ENCODE measurements around the gene FASN.
"Not testable (repeated sequence)": the region's sequence is repeated elsewhere in the genome, so short reads cannot be mapped to it uniquely, and the experiment has no call there.

The FASN gene

DNA sequence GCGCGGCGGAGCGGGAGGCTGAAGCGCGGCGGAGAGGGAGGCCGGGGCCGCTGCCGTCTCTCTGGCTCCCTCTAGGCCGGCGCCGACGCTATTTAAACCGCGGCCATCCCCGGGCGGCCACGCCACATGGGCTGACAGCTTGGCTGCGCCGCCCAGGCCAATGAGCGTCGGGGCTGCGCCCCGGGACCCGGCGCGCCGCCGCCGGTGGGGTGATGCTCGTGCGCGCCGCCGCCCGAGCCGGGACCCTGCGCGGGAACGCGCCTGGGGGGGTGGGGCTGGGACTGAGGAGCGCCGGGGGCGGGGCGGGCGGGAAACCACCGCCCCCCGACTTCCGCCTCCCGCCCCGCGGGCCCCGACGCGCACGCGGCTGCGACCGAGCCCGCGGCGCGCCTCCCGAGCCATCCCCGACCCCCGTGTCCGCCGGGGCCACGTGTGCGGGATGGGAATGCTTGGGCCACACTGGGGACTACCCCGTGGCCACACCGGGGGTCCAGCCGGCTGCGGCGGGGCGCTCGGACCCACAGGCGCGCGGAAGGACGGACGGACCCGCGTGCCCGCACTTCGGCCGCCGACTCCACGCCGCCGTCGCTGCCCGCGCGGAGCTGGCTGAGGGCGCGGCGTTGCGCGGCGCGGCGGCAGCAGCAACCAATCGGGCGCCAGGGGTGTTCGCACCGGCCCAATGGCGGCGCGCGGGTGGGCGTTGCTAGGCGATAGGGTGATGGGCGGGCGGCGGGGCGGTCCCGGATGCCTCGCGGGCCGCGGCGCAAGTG, at the start of gene FASN:
Gene FASN (minus strand): TSS at position 68 of the 770 bp plus-strand sequence. CDS start 1,791 bp downstream, outside the sequence.
- peak; percentile 95 for DNase-seq

DNA sequence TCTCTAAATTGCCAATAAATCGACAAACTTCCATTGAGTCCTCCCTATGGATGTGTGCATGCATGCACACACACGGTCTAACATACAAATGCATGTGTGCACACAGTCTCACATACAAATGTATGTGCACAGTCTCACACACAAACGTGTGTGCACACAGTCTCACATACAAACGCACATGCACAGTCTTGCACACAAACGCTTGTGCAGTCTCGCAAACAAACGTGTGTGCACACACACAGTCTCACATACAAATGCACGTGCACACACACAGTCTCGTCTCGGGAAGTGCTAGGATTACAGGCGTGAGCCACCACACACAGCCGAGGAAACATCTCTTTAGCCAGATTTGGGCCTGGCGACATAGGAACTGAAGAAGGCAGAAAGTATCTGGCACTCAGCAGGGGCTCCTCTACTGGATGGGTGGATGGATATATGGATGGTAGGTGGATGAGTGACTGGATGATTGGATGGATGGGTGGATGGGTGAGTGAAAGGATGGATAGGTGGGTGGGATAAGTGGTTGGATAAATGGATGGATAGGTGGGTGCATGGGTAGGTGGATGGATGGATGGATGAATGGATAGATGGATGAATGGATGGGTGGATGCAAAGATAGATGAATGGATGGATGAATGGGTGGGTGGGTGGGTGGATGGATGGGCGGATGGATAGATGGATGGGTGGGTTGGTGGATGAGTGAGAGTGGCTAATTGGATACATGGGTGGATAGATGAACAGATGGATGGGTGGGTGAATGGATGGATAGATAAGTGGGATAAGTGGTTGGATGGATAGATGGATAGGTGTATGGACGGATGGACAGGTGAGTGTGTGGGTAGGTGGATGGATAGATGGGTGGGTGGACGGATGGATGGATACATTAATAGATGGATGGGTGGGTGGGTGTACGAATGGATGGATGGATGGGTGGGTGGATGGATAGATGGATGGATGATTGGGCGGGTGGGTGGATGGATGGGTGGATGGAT, 48.9 kb upstream of the FASN start:
- no peak for DNase-seq

DNA sequence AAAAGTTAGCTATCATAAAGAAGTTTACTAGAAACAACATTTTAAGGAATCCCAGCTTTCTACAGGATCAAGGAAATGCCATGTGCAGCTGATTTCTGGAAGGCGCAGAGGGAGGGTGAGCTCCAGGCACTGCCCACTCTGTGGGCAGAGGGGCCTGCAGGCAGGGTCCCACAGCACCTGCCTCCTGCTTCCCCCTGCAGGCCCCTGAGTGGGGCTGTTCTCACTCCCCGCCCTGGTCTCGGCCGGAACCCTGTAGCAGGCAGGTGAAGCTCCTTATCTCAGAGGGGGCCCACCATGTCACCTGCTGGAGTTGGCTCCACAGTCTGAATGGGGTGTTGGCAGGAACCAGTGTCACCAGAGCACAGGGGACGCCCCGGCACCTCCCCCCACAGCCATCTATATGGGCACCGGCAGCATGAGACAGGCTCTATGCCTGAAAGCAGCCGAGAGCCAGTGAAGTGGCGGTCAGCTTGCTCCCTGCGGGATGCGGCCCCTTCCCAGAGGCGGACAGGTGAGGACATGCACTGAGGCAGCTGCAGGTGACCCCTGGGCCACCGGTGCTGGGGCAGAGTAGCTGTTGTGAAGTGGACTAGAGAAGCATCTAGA, 47.6 kb upstream of the FASN start:
- no peak for DNase-seq

DNA sequence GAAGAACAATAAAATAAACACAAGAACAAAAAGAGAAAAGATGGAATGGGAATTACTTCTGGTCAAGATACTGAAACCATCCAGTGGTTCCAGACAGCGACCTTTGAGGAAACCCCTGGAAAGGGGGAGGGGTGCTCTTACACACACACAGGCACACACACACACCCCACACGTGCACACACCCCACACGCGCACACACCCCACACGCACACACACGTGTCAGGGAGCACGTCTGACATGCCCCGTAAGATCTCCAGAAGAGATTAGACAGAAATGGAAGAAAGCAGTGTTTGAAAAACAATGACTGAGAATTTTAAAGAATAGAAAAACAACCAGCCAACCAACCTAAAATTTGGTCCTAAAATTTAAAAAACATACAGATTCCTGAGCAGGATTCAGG, 45.3 kb upstream of the FASN start:
- DNase-seq = no peak

- DNase-seq = not testable (repeated sequence)
These were observed 41.9 kb upstream of the FASN start for GRCh38 chr17:82139961-82140360.

DNA sequence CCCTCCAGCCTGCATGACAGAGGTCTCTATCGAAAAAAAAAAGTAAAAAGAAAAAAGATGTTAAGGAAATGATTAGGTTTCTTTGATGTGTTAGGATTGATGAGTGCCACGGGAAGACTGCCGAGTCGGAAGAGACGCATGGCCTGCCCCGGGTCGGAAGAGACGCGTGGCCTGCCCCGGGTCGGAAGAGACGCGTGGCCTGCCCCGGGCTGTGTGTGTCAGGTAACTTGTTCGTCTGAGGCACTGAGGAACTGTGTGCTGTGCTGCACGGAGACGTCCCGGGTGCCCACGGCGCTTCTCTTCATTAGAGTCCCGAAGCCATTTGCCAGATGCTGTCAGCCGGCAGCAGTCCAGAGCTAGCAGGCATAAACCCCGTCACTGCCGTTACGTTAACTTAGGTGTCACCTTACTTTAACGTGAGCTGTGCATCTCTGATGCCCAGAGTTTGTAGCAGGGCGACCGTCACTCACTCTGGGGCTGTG, 40.5 kb upstream of the FASN start:
- no peak for DNase-seq

GRCh38 chr17:82134101-82134500, 36.1 kb upstream of the FASN start:
- no peak for DNase-seq

DNA sequence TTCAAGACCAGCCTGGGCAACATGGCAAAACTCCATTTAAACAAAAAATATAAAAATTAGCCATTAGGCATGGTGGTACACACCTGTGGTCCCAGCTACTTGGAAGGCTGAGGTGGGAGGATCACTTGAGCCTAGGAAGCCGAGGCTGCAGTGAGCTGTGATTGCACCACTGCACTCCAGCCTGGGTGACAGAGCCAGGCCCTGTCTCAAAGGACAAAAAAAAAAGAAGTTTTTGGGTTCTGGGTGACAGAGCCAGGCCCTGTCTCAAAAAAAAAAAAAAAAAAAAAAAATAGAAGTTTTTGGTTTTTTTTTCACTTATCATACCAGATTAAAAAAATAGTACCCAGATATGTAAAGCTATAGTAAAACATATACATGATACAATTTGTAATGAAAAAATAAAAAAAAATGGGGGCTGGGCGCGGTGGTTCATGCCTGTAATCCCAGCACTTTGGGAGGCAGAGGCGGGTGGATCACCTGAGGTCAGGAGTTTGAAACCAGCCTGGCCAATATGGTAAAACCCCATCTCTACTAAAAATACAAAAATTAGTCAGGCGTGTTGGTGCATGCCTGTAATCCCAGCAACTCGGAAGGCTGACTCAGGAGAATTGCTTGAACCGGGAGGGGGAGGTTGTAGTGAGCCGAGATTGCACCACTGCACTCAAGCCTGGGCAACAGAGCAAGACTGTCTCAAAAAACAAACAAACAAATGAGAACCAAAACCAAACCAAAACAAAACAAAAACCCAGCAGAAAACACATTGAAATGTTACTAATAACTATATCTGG, 35.3 kb upstream of the FASN start:
- DNase-seq = not testable (repeated sequence)

GRCh38 chr17:82129095-82129494, 31.1 kb upstream of the FASN start:
- no peak for DNase-seq

DNA sequence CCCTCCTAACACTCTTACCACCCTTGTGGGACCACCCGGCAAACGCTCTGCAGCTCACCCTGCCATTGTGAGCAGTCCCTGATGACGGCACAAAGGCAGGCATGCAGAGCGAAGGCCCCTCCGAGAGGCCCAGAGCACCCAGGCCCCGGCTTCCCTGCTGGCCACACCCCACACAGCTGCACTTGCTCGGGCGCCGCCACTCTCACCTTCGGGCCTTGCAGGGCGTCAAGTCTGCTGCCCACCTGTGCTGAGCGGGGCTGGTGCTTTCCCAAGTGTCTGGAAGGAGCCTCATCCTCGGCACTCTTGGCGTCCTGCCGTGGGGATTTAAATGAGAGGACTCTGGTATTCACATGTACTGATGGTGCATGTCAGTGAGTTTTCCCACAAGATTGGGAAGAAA, 30.3 kb upstream of the FASN start:
- no peak for DNase-seq

GRCh38 chr17:82127704-82128103, 29.7 kb upstream of the FASN start:
- DNase-seq = peak; percentile 54

GRCh38 chr17:82127315-82127595, 29.2 kb upstream of the FASN start:
- DNase-seq = no peak

DNA sequence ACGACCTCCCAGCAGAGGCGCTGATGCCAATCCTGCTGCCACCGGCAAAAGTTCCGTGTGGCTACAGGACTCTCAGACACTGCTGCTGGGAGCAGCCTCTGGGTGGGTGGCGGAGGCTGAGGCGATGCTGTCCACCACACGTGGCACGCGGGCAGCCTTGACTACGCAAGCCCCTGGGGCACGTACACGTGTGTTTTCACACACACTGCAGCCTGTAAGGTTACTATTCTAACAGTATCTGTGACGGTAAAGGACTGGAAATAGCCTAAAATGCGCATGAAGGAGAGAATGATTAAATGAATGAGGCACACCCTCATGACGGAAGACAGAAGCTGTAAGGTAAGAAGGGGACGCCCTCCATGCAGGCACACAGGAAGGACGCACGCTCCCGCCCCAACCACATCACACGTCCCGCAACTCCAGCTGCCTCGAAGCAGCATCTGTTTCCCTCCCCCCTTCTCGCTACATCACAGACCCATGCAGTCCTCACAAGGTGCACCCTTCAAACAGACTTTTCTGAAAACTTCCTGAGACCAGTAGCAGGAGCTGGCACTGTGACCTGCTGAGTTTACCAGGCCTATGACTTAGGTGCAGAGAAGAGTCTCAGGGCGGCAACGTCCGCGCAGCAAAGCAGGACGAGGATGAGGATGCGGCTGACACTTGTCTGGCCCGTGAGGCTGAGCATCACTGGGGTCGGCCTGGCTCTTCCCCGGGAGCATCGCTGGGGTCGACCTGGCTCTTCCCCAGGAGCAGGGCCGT, 28.7 kb upstream of the FASN start:
- DNase-seq = peak; percentile 94

DNA sequence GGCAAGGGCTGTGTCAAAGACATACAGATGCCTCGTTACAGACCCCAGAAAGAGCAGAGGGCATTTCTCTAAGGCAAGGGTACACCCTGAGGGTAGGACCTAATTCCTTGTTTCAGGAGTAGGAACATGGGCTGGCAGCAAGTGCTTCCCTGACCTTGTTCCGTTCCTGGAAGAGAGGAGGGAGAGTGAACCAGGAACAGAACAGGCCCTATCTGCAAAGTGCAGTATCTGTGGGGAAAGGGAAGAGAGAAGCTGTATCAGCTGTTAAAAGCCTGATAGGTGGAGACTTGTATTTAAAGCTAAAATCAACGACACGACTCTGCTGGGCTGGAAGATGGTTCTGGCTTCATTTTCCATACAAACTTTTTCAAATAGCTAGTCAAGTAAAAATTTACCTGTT, 26.1 kb upstream of the FASN start:
- no peak for DNase-seq

DNA sequence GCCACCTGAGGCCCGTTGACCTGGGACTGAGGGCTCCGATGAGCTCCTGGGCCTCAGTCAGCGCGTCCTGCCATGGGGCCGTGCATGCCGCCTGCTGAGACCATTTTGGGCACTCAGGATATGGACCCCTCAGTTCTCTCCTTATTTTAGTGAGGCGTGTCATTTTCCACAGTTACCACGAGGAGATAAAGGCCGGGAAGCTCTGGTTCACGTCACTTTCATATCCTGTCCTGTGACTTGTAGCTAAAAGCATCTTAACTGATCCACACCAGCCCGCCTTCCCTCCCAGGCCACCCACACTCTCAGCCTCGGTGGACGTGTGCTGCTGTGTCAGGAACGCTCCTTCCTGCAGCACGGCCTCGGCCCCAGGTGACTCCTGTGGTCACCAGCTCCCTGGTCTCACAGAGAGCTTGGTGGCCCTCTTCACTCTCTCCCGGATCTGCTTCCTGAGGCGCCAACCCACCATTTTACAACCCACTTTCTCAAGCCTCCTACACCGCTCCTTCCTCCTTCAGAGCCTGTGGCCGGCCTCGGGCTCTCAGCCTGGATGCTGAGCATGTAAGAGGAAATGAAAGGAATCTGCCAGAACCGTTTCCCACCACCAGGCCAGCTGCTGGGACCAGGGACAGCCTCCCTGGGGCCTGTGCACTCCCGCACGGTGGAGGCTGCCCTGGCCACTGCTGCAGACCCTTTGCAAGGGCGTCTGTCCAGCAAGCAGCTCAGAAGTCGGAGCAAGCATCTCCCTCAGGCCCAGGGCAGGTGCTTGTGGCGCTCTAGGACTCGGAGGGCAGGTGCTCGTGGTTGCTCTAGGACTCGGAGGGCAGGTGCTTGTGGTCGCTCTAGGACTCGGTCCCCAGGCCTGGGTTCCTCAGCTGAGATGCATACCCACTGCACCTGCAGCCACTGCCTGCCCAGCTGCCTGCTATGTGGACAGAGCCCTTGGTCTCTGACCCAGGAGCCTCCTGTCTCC, 23.9 kb upstream of the FASN start:
- no peak for DNase-seq

DNA sequence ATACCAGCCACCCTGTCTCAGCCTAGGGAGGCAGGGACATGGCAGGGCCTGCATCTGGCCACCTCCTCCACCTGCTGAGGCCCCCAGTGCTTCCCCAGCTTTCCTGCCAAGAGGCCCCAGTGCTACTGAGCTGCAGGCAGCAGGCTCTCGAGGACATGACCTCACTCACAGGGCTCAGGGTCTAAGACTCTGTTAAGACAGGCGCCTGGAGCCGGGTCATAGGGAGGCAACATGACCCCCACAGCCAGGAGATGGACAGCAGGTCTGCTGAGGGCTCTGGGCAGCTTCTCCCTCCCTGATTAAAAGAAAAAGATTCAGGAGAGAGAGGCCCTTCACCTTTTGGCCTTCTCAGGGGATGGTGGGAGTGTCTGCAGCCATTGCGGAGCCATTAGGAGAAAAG, 23.2 kb upstream of the FASN start:
- no peak for DNase-seq

- DNase-seq = no peak
These were observed 22.1 kb upstream of the FASN start for GRCh38 chr17:82120148-82120547.

DNA sequence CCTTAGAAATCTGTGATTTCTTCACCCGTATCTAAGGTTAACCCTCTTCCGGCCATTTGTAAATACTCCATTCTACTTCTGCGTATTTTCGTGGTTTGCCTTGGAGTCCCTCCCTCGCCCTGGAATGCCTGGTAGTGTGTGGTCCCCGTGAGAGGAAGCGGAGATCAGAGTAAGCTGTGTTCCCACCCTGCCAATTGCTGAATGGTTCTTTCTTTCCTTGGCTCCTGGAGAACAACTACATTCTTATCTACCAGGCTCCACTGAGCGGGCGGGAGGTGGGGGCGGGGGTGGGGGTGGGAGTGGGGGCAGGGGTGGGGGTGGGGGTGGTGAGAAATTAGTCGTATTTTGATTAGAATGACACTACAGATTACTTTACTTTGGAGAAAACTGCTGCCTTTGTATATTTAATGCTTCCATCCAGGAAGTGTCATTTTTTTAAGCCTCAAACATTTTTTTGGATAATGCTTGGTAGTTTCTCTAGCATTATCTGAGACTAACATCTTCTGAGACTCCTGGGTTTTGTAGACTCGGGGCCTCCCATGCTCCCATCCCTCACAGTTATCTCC, 20.9 kb upstream of the FASN start:
- DNase-seq = no peak

DNA sequence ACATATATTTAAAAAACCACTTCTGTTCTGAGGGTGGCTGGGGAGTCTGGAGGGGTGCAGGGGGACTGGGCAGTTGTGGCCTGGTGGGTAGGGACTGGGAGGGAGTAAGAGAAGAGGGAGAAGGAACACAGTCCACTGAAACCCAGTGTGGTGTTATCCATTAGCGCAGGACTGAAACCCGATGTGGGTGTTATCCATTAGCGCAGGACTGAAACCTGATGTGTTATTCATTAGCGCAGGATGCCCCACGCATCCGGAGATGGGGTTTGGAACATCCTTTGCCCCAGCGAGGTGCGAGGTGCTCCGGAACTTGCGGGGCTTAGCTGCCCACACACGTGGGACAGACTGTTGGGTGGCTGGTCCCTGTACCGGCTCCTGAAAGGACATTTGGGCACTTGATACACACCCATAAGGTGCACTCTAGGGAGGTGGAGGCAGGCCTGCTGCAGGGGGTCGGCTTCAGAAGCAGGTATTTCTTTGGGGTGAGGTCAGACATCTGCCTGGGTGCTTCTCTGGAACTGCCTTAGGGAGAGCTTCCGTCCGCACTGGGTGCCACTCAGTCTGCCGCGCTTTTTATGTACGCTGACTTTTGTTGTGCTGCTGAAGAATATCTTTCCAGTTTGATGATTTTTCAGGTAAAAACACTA, 20.3 kb upstream of the FASN start:
- DNase-seq = no peak
